NCI-H146 (cell line): ENCODE data around the gene SNX13.

Experiments
- DNase-seq: peaks from one replicate; lab custom pipeline; 2025; lab: John Stamatoyannopoulos, UW

SNX13 gene

DNA sequence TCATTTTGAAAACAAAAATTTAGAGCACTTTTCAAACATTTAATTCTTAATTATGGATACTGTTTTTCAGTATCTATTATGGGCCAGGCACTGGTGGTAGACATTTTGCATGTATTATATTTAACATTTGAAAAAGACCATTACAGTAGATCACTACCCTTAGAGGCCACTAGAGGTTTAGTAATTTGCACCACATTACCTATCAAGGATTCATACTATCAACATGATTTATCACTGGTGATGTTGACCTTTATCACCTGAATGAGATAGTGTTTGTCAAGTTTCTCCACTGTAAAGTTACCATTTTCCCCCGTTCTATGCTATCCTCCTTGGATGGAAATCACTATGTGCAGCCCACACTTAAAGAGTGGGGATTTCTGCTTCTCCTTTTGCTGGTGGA, 4.4 kb upstream of the SNX13 start:
- DNase-seq: no peak

DNA sequence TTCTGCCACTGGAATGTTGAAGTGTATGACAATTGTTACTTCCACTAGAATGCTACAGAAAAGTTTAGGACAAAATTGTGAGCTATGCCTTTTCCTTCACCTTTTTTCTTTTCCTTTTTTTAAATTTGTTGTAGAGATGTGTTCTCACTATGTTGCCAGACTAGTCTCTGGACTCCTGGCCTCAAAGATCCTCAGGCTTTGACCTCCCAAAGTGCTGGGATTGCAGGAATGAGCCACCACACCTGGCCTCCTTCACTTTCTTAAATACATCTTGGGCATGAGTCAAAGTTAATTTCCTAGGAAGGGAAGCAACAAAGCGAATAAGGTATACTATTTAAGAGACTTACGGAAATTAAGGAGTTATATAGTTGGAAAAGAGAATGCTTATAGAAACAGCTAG, 2.7 kb upstream of the SNX13 start:
- no peak for DNase-seq

DNA sequence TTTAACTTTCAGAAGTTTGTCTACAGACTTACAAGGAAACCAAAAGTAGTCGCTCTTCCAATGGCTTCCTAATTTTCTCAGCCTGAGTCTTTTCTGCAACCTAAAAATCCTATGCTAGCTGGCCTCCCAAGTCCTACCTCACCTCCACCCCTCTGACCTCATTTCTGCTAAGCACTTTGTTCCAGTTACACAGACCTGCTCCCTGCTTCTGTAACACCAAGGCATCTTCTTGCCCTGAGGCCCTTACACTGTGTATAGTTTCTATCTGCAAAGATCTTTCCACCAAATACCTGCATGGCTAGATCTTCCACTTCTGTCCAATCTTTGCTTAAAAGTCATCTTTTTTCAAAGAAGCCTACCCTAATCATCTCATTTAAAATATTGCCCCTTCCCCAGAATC, 1.9 kb upstream of the SNX13 start:
- DNase-seq: no peak

DNA sequence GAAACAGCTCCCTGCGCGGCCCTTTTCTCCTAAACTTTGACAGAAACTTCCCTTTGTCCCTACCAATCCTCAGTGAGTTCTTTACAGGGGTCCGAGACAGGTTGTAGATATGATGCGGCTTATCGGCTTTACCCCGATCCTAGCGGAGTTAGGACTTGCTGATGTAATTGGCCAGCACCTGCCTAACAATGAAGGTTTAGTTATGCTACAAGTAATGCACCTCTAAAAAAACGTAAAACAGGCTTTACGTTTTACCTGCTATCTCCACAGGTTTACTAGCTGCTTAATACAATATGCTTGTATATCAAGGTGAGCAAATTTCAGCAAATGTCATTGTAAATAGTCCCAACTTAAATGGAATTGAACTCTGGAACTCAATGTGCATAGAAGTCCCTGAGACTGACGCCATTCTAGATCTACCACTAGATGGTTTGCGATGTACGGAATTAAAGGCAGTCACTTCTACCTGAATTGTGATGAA, 697 bp upstream of the SNX13 start:
- DNase-seq: peak; percentile 52

DNA sequence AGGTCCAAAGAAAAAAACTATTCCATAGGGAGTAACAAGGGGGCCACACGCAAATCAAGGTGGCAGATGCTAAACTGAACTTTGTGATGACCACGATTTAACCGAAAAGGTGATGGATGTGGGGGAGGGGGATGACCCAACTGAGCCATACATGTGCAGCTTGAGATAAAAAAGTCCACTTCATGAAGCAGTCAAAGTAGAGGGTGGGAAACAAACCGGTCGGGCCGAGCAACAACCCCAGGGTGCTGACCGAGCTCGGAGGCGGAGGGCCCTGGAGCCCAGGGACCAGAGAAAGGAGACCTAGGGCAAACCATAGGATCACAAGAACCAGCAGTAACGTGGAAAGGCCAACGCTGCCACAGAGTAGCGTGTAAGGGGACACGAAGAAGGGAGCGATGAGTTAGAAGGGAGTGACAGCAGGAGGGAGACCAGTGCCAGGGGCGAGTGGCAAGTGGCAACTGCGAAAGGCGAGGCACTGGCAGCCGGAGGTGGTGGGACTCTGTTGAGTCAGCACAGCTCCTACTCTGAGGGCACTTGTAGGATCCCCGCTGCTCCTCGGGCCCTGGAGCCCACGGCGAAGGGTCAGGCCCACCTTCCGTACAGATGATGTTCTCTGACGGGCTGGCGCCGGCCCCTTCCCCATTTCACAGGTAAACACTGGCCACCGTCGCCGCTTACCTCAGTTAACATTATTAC, 540 bp downstream of the SNX13 start:
- peak; percentile 69 for DNase-seq

DNA sequence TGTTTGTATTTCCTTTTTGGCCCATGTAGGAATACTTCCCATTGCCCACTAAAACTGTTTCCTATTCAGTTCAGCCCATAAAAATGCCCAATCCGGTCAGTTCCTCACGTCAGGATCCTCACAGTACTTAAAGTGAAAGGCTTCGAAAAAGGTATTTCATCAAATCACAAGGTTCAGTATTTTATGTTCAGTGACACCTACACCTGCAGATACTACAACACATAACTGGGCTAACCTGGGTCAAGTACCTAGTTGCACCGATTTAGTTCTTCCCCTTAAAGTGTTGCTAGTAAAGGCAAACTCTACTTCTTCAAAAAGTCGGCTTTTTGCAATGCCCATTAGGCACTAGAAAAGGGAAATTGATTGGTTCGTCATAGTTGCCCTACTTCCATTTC, 1.1 kb downstream of the SNX13 start:
- no peak for DNase-seq

DNA sequence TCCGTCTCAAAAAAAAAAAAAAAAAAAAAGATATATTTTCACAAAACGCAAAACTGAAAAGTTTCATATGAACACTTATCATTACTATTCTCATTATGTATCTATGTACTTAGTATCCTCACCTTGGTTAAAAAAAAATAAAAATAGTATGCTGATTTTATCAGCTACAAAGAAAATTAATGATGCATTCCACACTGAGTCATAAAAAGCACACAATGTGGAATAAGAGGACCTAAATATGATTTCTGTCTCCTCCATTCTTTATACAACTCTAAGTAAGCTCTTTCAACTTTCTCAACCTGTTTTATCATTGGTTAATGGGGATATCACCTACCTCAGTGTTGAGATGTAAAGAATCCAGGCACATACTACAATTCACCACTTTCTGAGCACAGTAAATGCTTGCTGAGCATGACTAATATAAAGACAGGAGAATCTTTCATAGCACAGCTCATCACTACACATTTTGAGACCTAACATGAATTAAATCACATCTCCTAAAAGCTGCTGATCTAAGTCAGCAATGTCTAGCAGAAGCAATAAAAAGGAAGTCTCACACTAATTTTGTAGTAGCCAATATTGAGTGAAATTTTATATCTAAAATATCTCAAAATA, 2.7 kb downstream of the SNX13 start:
- no peak for DNase-seq

DNA sequence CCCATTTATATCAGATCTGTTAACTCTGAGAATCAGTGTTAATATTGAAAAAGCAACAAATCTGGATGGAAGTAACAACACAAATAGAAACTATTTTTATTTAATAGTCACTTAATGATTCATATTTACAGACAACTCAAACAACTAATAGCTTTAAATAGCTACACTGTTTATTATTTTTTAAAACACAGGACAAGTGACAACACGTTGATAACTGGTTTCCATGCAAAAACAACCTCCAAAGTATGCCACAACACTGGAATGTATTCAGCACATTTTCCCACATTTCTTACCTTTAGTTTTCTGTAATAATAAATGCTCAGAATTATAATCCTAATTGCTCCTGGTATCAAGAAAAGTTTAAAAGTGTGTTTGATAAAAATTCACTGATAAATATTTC, 4.0 kb downstream of the SNX13 start:
- no peak for DNase-seq

DNA sequence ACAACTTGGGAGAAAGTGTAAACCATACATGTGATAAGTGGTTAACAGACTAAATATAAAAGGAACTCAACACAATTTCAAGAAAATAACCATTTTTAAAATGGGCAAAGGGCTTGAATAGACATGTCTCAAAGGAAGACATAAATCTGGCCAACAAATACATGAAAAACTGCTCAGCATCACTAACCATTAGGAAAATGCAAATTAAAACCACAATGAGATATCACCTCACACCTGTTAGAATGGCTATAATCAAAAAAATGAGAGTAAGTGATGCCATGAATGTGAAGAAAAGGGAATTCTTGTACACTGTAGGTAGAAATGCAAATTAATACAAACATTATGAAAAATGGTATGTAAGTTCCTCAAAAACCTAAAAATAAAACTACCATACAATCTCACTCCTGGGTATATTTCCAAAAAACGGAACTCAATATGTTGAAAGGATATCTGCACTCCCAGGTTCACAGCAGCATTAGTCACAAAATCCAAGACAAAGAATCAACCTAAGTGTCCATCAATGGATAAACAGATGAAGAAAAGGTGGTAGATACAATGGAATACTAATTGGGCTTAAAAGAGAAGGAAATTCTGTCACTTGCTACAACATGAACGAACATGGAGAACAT, 5.6 kb downstream of the SNX13 start:
- no peak for DNase-seq

DNA sequence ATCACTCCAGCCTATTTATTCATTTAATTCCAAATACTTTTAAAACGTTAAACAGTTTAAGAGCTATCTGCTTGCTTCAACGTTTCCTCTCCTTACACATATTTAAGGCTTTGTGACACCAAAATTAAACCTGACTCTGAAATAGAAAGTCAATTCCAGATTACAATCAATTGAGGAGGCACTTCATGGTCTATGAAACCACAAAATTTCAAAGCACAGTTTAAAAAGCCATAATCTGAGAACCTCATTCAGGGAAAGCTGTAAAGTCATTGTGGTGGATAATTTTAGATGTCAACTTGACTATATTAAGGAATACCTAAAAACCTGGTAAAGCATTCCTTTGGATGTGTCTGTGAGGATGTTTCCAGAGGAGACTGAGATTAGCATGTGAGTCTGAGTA, 6.2 kb downstream of the SNX13 start:
- DNase-seq: no peak

DNA sequence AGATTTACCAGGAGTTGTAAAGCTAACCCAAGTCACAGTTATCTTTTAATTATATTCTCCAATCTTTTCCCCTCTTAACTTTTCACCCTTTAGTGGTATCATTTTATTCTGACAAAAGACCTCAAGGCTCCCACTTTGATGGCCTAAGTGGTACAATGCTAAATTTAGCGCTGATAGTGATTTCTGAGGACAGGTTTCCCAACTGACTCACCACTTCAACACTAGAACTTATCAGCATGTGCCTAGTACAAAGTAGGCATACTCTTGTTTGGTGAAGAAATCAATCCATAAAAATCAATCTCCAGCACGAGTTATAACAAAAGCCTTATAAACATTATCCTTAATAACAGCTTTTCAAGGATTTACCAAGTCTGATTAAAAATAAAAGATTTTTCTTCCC, 7.5 kb downstream of the SNX13 start:
- DNase-seq: no peak

DNA sequence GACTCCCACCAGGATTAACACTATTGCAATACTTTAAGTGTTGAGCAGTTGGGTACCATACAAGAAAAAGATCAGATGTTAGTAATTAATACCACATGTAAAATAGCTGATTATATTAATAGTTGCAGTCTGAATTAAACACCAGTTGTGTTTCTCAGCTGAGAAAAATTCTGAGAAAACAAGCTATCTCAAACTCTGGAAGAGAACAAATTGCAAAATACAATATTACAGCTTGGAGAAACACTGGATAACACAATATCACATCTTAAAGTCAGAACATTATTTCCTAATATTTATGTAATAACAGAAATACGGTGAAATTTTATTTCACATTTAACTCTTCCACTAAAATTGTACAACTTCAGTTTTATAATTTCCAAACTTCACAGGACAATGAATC, 9.2 kb downstream of the SNX13 start:
- DNase-seq: no peak

DNA sequence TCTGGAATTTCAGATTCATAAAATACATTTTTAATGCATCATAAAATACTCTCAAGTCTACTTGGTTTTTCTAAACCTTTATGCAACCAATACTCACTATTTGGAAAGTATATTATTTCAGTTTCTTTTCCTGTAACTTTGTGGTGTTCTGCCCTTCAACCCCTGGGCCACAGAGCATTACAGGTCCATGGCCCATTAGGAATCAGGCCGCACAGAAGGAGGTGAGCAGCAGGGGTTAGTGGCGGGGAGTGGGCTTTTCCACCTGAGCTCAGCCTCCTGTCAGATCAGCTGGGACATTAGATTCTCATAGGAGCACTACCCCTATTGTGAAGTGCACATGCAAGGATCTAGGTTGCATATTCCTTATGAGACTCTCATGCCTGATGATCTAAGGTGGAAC, 9.7 kb downstream of the SNX13 start:
- DNase-seq: no peak

DNA sequence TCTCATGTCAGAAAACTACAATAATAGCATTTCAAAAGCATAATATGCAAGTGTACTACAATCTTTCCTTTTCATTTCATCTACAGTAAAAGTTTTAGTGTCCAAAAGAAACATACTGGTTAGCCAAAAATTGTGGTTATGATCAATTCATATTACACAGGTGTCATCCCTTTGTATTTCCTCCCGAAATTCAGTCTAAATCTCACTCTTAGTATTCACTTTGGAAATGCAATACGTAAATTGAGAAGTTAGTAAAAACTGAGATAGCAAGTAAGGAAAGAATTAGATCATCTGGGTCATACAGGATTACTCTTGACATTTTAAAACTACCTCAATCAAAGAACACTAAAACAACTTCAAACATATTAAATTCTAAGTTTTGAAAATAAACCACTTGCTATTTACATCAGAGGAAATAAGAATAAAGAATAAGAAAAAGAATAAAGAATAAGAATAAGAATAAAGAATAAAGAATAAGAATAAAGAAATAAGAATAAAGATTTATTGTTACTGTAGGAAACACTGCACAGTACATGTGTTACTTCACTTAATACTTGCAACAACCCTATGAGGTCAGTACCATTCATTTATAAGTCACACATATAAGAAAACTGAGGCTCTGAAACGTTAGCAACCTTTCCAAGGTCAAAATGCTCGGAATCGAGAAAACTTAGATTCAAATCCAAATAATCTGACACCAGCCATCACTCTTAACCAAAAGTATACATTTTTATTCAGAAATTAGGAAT, 10.5 kb downstream of the SNX13 start:
- DNase-seq: no peak

DNA sequence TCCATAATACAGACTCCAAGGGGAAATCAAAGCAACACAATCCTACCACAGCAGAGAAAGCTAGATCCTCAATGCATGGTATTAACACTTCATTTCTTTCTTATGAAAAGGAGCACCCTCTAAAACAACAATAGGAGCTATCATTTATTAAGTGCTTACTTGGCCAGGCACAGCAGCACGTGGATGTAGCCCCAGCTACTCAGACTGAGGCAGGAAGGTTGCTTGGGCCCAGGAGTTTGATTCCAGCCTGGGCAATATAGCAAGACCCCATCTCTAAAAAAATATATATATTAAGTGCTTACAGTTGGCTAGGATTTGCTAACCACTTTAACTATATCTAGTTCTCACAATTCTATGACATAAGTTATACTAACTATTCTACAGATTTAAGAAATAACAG, 12.2 kb downstream of the SNX13 start:
- no peak for DNase-seq

DNA sequence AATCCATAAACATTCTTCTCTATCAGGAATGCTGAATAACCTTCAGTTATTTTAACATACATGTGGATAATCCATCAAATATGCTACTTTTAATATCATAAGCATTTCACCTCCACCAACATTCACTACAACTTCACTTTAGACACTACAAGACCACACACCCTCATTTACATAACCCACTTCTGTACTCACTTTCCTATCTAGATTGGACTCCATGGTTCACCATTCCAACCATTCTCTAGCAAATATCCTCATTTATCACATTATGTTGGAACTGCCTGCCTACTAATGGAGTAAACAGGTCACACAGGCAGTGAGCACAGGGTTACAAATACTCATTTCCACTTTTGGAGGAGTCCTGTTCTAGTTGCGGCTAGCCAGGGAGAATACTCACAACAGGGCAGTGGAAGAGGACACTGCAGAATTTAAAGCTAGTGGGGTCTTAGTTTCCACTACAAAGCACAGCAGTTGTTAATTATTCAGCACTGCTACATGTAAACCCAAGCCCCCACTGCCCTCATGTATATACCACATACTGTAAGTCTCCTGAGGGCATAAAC, 18.4 kb downstream of the SNX13 start:
- DNase-seq: no peak

DNA sequence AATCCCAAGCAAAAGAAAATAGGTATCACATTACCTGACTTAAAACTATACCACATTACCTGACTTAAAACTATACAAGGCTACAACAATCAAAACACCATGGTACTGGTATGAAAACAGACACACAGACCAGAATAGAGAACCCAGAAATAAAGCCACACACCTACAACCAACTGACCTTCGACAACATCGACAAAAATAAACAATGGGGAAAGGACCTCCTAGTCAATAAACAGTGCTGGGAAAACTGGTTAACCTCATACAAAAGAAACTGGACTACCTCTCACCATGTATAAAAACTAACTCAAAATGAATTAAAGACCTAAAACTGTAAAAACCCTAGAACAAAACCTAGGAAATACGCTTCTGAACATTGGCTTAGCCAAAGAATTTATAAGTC, 22.5 kb downstream of the SNX13 start:
- no peak for DNase-seq

DNA sequence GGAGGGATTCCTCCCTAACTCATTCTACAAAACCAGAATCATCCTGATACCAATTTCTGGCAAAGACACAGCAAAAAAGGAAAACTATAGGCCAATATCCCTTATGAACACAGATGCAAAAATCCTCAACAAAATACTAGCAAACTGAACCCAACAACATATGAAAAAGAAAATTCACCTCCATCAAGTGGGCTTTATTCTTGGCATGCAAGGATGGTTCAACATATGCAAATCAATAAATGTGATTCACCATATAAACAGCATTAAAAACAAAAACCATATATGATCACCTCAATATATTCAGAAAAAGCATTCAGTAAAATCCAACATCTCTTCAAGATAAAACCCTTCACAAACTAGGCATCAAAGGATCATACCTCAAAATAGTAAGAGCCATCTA, 23.5 kb downstream of the SNX13 start:
- DNase-seq: no peak

DNA sequence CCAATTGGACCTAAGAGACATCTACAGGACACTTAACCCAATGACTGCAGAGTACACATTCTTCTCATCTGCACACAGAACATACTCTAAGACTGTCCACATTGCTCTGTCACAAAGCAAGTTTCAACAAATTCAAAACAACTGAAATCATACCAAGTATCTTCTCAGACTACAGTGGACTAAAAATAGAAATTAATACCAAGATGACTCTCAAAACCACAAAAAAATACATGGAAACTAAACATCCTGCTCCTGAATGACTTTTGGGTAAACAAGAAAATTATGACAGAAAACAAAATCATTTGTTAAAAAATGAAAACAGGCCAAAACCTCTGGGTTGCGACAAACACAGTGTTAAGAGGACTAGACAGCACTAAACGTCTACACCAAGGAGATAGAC, 24.5 kb downstream of the SNX13 start:
- DNase-seq: no peak

DNA sequence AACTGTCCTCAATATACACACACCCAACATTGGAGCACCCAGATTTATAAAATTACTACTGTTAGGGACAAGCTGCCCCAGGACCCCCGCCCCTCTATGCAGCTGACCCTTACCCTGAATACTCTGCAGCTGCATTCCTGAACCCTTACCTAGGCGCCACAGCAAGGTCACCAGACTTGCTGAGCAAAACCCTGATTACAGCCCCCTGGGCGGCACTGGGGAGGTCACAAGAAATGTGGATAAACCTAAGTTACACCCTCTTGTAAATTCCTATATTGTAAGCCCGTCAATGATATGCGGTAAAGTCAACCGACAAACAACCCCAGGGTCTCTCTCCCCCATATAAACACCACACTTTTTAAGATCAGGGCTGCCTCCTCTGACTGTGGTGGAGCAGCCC, 25.1 kb downstream of the SNX13 start:
- DNase-seq: no peak

DNA sequence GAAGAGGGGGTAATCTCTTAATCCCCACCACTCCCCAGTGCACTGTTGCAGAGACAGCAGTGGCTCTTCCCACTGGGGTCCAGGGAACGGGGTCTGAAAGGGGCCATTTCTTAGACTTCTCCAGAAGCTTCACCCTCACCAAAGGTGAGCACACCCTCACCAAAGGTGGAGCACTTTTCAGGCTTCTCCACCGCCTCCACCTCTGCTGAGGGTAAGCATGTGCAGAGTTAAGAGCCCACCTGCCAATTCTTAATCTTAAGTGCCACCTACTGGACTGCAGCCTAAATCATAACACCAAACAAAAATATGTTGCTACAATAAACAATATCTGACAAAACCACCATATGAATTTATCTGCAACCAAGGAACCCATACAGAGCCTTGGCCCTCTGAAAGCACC, 27.0 kb downstream of the SNX13 start:
- no peak for DNase-seq

DNA sequence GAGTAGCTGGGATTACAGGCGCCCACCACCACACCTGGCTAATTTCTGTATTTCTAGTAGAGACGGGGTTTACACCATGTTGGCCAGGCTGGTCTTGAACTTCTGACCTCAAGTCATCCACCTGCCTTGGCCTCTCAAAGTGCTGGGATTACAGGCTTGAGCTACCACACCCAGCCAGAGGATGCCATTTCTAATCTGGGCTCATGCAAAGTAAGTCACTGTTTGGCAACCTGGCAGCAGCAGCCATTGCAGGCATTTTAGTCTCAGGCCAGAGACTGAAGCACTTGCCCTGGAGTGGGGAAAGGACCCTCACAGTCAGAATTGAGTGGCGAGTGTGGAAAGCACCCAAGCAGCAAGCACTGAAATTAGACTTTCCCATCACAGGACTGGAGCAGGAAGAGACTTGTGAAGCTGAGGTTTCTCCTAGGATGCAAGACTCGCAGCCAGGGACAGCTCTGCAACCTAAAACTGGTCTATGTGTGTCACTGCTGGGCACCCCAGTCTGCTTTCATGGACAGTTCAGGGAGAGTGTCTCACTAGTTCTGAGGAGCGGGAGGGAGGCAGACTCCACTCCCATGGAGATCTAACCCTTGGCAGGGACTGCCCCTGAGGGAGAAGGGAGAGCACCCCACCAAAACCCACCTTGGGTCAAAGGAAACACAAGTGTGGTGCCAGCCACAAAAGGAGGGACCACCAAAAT, 27.6 kb downstream of the SNX13 start:
- no peak for DNase-seq
